NCI-H510A treated with DMSO at 0.1 percent for 48 hours (cell line): ENCODE measurements around the gene ADAM33.

Experiments used
- DNase-seq: peaks from one replicate; lab custom pipeline; 2025; lab: John Stamatoyannopoulos, UW

ADAM33 gene

GRCh38 chr20:3687655-3688054 is 5.8 kb upstream of the ADAM33 start:
- peak; percentile 24 for DNase-seq

- DNase-seq, result no peak
Measured at GRCh38 chr20:3686867-3687321, 5.1 kb upstream of the ADAM33 start.

- no peak for DNase-seq
Measured at GRCh38 chr20:3686421-3686820, 4.6 kb upstream of the ADAM33 start.

GRCh38 chr20:3685341-3685740 is 3.5 kb upstream of the ADAM33 start:
- DNase-seq, result no peak

- DNase-seq, result no peak
Measured at GRCh38 chr20:3681352-3681930, 369 bp downstream of the ADAM33 start.

- DNase-seq, result peak; percentile 27
Measured at GRCh38 chr20:3680701-3681351, 984 bp downstream of the ADAM33 start.

- DNase-seq, result no peak
Measured at GRCh38 chr20:3679749-3680700, 1.8 kb downstream of the ADAM33 start.

GRCh38 chr20:3678856-3679720 is 2.7 kb downstream of the ADAM33 start:
- DNase-seq, result no peak

GRCh38 chr20:3678198-3678597 is 3.6 kb downstream of the ADAM33 start:
- DNase-seq, result no peak

- no peak for DNase-seq
Measured at GRCh38 chr20:3677733-3678132, 4.1 kb downstream of the ADAM33 start.

GRCh38 chr20:3674995-3675900 is 6.6 kb downstream of the ADAM33 start:
- no peak for DNase-seq

GRCh38 chr20:3674447-3674846 is 7.4 kb downstream of the ADAM33 start:
- DNase-seq, result no peak

GRCh38 chr20:3673221-3674070 is 8.4 kb downstream of the ADAM33 start:
- no peak for DNase-seq

GRCh38 chr20:3672547-3673171 is 9.2 kb downstream of the ADAM33 start:
- DNase-seq, result no peak

GRCh38 chr20:3671986-3672546 is 9.7 kb downstream of the ADAM33 start:
- DNase-seq, result no peak

- no peak for DNase-seq
Measured at GRCh38 chr20:3670945-3671344, 10.9 kb downstream of the ADAM33 start.

GRCh38 chr20:3670511-3670910 is 11.3 kb downstream of the ADAM33 start:
- DNase-seq, result no peak

- DNase-seq, result no peak
Measured at GRCh38 chr20:3669710-3670367, 12.0 kb downstream of the ADAM33 start.
